Mammary epithelial cell (primary cell): ENCODE measurements around the gene INHBC.

ENCODE experiments used
- EZH2 ChIP-seq: IDR thresholded peaks from 2 replicates; pipeline ENCODE4 v1.6.1; 2012; ENCODE audit warnings: low read length, inconsistent platforms, borderline replicate concordance
- TF ChIP-seq, protein P1 (sequence below), 2 donors: IDR thresholded peaks in 1 of 2; conservative IDR thresholded peaks in 1 of 2; 2 replicates each; pipeline ENCODE4 v1.5.1; 2011 to 2012; ENCODE audit warnings: inconsistent platforms in 2 of 2, low read length in 2 of 2, mild to moderate bottlenecking in 2 of 2, control low read depth in 1 of 2, low read depth in 1 of 2; ENCODE audit not compliant: insufficient read depth in 1 of 2; ENCODE audit errors: extremely low read depth in 1 of 2

DNA sequence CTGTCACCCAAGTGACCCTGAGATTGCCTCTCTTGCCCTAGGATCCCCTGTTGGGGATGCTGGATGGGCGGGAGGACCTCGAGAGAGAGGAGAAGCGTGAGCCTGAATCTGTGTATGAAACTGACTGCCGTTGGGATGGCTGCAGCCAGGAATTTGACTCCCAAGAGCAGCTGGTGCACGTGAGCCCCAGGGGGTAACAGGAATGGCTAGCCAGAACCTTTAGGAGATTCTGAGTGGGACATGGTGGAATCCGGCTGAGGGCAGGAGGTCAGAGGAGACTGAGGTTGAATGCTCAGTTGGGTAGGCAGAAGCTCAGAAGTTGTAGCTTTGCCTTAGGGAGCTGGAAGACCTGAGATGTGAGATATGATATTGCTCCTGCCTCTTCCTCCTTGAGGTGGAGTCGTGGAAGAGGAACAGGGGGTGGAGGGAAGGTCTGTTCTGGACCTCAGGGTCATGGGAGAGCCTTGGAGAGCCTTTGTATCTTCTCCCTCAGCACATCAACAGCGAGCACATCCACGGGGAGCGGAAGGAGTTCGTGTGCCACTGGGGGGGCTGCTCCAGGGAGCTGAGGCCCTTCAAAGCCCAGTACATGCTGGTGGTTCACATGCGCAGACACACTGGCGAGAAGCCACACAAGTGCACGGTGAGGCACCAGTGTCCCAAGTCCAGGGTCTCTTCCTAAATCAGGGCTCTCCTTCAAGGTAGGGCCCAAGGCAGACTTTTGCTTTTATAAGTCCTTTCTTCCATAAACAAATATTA, 31.3 kb downstream of the INHBC start:
- TF ChIP-seq, protein P1, sequence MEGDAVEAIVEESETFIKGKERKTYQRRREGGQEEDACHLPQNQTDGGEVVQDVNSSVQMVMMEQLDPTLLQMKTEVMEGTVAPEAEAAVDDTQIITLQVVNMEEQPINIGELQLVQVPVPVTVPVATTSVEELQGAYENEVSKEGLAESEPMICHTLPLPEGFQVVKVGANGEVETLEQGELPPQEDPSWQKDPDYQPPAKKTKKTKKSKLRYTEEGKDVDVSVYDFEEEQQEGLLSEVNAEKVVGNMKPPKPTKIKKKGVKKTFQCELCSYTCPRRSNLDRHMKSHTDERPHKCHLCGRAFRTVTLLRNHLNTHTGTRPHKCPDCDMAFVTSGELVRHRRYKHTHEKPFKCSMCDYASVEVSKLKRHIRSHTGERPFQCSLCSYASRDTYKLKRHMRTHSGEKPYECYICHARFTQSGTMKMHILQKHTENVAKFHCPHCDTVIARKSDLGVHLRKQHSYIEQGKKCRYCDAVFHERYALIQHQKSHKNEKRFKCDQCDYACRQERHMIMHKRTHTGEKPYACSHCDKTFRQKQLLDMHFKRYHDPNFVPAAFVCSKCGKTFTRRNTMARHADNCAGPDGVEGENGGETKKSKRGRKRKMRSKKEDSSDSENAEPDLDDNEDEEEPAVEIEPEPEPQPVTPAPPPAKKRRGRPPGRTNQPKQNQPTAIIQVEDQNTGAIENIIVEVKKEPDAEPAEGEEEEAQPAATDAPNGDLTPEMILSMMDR (conservative IDR thresholded peaks at IDR 0.05 in 1 of 2, IDR thresholded peaks at IDR 0.05 in 1 of 2; ENCODE audit: extremely low read depth in 1 of 2, insufficient read depth in 1 of 2, low read depth in 1 of 2, low read length in 2 of 2): no peak
- no peak for TF ChIP-seq EZH2
